ENCODE results near the gene LGALS16. TPM values are rescaled to one million over a fixed set of nuclear protein-coding genes. Genes with fewer than 3 reads are reported as not detected.
"Not testable (repeated sequence)": the region's sequence is repeated elsewhere in the genome, so short reads cannot be mapped to it uniquely, and the experiment has no call there.

The LGALS16 gene
- total RNA-seq, 2 donors from 2014 or later = not detected

DNA sequence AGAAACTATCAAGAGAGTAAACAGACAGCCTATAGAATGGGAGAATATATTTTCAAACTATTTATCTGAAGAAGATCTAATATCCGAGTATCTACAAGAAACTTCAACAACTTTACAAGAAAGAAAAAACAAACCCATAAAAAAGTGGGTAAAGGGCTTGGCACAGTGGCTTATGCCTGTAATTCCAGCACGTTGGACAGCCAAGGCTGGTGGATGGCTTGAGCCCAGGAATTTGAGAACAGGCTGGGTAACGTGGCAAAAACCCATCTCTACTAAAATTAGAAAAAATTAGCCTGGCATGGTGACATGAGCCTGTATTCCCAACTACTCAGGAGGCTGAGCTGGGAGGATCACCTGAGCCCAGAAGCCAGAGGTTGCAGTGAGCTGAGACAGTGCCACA is 7.8 kb upstream of the LGALS16 start:
- H3K27ac ChIP-seq = no peak overlapping the region

GRCh38 chr19:39659791-39660190 is 4.1 kb downstream of the LGALS16 start:
- H3K27me3 ChIP-seq = no peaks in the 10 kb centered on the region
- TF ChIP-seq, protein P1, sequence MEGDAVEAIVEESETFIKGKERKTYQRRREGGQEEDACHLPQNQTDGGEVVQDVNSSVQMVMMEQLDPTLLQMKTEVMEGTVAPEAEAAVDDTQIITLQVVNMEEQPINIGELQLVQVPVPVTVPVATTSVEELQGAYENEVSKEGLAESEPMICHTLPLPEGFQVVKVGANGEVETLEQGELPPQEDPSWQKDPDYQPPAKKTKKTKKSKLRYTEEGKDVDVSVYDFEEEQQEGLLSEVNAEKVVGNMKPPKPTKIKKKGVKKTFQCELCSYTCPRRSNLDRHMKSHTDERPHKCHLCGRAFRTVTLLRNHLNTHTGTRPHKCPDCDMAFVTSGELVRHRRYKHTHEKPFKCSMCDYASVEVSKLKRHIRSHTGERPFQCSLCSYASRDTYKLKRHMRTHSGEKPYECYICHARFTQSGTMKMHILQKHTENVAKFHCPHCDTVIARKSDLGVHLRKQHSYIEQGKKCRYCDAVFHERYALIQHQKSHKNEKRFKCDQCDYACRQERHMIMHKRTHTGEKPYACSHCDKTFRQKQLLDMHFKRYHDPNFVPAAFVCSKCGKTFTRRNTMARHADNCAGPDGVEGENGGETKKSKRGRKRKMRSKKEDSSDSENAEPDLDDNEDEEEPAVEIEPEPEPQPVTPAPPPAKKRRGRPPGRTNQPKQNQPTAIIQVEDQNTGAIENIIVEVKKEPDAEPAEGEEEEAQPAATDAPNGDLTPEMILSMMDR (IDR thresholded peaks at IDR 0.05) = no peak
- no peaks in the 10 kb centered on the region for H3K9me3 ChIP-seq
- H3K36me3 ChIP-seq = no peaks in the 10 kb centered on the region
- DNase-seq (ENCODE audit: low spot score) = no peak
- no peak overlapping the region for H3K27ac ChIP-seq
- H3K4me3 ChIP-seq = no peak overlapping the region
- no peaks in the 10 kb centered on the region for H3K4me1 ChIP-seq

More for the DNA sequence above, 7.8 kb upstream of the LGALS16 start:
- no peak overlapping the region for H3K4me3 ChIP-seq
- H3K27me3 ChIP-seq = no peaks in the 10 kb centered on the region
- H3K36me3 ChIP-seq = no peaks in the 10 kb centered on the region
- no peaks in the 10 kb centered on the region for H3K9me3 ChIP-seq
- no peak for DNase-seq (ENCODE audit: low spot score)
- TF ChIP-seq, protein P1 (IDR thresholded peaks at IDR 0.05) = no peak
- no peaks in the 10 kb centered on the region for H3K4me1 ChIP-seq

GRCh38 chr19:39660661-39661060 is 4.9 kb downstream of the LGALS16 start:
- H3K36me3 ChIP-seq = no peaks in the 10 kb centered on the region
- H3K9me3 ChIP-seq = no peaks in the 10 kb centered on the region
- H3K27me3 ChIP-seq = no peaks in the 10 kb centered on the region
- H3K4me3 ChIP-seq = no peak overlapping the region
- TF ChIP-seq, protein P1 (IDR thresholded peaks at IDR 0.05) = no peak
- H3K4me1 ChIP-seq = no peaks in the 10 kb centered on the region
- H3K27ac ChIP-seq = no peak overlapping the region
- DNase-seq (ENCODE audit: low spot score) = no peak

- Histone ChIP-seq H3K27ac (no peak overlapping the region), H3K4me1 (no peaks in the 10 kb centered on the region), H3K36me3 (no peaks in the 10 kb centered on the region), H3K27me3 (no peaks in the 10 kb centered on the region), H3K4me3 (no peak overlapping the region), H3K9me3 (no peaks in the 10 kb centered on the region)
- no peak for DNase-seq (ENCODE audit: low spot score)
- TF ChIP-seq, protein P1 (IDR thresholded peaks at IDR 0.05) = no peak
Measured at GRCh38 chr19:39661565-39661964, 5.9 kb downstream of the LGALS16 start.

GRCh38 chr19:39669860-39670259 is 14.1 kb downstream of the LGALS16 start:
- H3K4me1 ChIP-seq; H3K9me3 ChIP-seq; H3K36me3 ChIP-seq; H3K27ac ChIP-seq; H3K27me3 ChIP-seq; H3K4me3 ChIP-seq; DNase-seq (ENCODE audit: low spot score): not testable (repeated sequence)

GRCh38 chr19:39670998-39671397 is 15.3 kb downstream of the LGALS16 start:
- no peaks in the 10 kb centered on the region for H3K4me1 ChIP-seq
- no peaks in the 10 kb centered on the region for H3K9me3 ChIP-seq
- DNase-seq (ENCODE audit: low spot score) = no peak
- H3K36me3 ChIP-seq = no peaks in the 10 kb centered on the region
- H3K27me3 ChIP-seq = no peaks in the 10 kb centered on the region
- H3K27ac ChIP-seq = no peak overlapping the region
- TF ChIP-seq, protein P1 (IDR thresholded peaks at IDR 0.05) = no peak
- H3K4me3 ChIP-seq = no peak overlapping the region
